ENCODE measurements around the gene MS4A2.
"Not testable (repeated sequence)": the region's sequence is repeated elsewhere in the genome, so short reads cannot be mapped to it uniquely, and the experiment has no call there.

The MS4A2 gene

DNA sequence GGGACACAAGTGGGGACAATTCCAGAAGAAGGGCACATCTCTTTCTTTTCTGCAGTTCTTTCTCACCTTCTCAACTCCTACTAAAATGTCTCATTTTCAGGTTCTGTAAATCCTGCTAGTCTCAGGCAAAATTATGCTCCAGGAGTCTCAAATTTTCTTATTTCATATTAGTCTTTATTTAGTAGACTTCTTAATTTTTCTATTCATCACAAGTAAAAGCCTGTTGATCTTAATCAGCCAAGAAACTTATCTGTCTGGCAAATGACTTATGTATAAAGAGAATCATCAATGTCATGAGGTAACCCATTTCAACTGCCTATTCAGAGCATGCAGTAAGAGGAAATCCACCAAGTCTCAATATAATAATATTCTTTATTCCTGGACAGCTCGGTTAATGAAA is at the start of gene MS4A2:
Gene MS4A2, plus strand, starts transcription at position 301 of the 400 bp plus-strand sequence. CDS start 102 bp downstream, outside the sequence.
- in situ Hi-C loops (cut with MboI; ENCODE audit: low sequenced_read_pairs), result no loop called here

DNA sequence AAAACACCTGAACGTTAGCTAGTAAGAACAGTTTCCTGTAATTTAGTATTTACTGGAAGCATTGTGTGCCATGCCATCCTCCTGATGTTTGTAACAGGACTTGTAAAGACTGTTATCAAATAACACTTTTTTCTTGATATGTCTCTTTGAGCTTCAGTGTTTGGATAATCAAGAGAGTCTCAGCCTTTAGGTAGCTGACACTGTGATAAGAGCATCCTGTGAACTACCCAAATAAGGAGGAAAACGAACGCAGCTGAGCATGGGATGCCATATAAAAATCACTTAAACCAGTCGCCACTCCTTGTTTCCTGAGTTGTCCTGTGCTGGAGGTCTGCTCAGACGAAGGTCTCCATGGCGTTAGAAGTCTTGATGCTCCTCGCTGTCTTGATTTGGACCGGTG is 48.4 kb upstream of the MS4A2 start, which contains the start of gene OOSP2:
Gene OOSP2, plus strand, starts transcription at position 301 of the 400 bp plus-strand sequence. Its CDS starts 51 bp downstream, at position 352.
- in situ Hi-C loops (cut with MboI; ENCODE audit: low sequenced_read_pairs), result no loop called here

DNA sequence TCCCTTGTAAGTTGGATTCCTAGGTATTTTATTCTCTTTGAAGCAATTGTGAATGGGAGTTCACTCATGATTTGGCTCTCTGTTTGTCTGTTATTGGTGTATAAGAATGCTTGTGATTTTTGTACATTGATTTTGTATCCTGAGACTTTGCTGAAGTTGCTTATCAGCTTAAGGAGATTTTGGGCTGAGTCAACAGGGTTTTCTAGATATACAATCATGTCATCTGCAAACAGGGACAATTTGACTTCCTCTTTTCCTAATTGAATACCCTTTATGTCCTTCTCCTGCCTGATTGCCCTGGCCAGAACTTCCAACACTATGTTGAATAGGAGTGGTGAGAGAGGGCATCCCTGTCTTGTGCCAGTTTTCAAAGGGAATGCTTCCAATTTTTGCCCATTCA is 38.0 kb upstream of the MS4A2 start:
- in situ Hi-C loops (cut with MboI; ENCODE audit: low sequenced_read_pairs), result not testable (repeated sequence)

GRCh38 chr11:60050839-60051238 is 37.6 kb upstream of the MS4A2 start:
- in situ Hi-C loops (cut with MboI; ENCODE audit: low sequenced_read_pairs), result not testable (repeated sequence)

DNA sequence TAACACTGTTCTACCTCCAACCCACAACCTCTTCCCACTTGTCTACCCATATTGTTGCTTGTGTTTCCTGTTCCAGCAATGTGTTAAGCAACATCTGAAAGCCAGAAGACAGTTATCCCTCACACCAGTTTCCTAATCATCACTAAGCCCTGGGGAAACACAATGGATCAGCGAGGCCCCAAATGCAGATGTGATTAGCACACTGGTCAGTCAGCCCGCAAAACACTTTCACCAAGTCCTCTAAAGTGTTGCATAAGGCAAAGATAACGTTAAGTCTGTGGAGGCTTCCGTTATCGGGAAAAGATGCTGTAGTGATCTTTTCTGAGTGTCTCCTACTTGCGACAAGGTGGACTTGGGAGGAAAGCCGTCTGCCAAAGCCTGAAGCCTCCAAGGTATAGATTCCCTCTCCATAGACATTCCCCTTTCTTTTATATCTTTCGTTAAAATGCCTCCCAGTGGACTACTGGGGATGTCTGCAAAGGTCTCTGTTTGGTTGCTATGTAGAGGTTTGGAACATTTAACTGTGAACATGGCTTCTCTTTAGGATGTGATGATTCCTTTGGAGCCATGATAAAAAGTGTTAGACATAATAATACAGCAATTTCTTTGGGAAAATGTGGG is 32.0 kb upstream of the MS4A2 start, which contains the start of gene MS4A3:
Gene MS4A3, plus strand, starts transcription at position 317 of the 621 bp plus-strand sequence. CDS start 4,496 bp downstream, outside the sequence.
- in situ Hi-C loops (cut with MboI; ENCODE audit: low sequenced_read_pairs), result no loop called here

GRCh38 chr11:60059052-60059451 is 29.4 kb upstream of the MS4A2 start:
- in situ Hi-C loops (cut with MboI; ENCODE audit: low sequenced_read_pairs), result no loop called here

GRCh38 chr11:60059521-60060240 is 28.8 kb upstream of the MS4A2 start:
- in situ Hi-C loops (cut with MboI; ENCODE audit: low sequenced_read_pairs), result no loop called here

DNA sequence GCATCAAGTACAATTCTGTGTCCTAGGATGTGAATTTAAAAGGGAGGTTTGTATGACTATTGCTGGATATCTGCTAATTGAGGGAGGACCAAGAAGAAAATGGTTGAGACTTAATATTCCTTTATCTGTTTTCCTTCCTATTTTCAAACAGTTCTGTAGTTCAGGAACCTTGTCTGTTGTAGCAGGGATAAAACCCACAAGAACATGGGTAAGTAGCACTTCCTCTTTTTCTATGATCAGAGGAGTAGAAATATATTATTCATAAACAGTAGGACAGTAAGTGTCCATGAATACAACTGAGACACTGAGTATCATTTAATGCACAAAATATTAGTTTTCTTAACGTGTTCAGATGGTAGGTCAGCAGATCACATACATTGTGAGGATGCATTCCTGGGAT is 24.4 kb upstream of the MS4A2 start:
- in situ Hi-C loops (cut with MboI; ENCODE audit: low sequenced_read_pairs), result no loop called here

GRCh38 chr11:60065801-60066200 is 22.7 kb upstream of the MS4A2 start:
- in situ Hi-C loops (cut with MboI; ENCODE audit: low sequenced_read_pairs), result no loop called here

- in situ Hi-C loops (cut with MboI; ENCODE audit: low sequenced_read_pairs), result no loop called here
Measured at GRCh38 chr11:60069450-60069849, 19.0 kb upstream of the MS4A2 start.

GRCh38 chr11:60071644-60072043 is 16.8 kb upstream of the MS4A2 start:
- in situ Hi-C loops (cut with MboI; ENCODE audit: low sequenced_read_pairs), result not testable (repeated sequence)

- in situ Hi-C loops (cut with MboI; ENCODE audit: low sequenced_read_pairs), result no loop called here
Measured at GRCh38 chr11:60077216-60077817, 11.1 kb upstream of the MS4A2 start.

GRCh38 chr11:60077981-60078380 is 10.5 kb upstream of the MS4A2 start:
- in situ Hi-C loops (cut with MboI; ENCODE audit: low sequenced_read_pairs), result no loop called here

DNA sequence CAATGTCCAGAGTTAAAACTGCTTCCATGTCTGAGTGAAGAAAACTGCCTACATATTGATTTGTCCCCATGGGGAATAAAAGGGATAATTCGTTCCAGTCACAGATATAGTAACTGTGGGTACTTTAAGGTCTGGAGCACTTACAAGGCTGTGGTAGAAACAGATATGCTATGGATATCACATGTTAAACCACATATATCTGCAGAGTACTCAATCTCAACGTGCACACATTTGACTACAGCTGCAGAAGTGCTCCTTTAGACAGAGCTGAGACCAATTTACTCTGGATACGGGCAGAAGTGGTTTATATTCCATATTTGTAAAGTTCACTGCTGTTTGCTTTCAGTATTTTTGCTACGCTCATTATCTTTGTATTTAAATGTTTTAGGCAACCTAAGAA is 9.7 kb upstream of the MS4A2 start:
- in situ Hi-C loops (cut with MboI; ENCODE audit: low sequenced_read_pairs), result no loop called here

- in situ Hi-C loops (cut with MboI; ENCODE audit: low sequenced_read_pairs), result no loop called here
Measured at GRCh38 chr11:60080535-60080934, 7.9 kb upstream of the MS4A2 start.

GRCh38 chr11:60084631-60085273 is 3.7 kb upstream of the MS4A2 start:
- in situ Hi-C loops (cut with MboI; ENCODE audit: low sequenced_read_pairs), result no loop called here

- in situ Hi-C loops (cut with MboI; ENCODE audit: low sequenced_read_pairs), result no loop called here
Measured at GRCh38 chr11:60085909-60086308, 2.6 kb upstream of the MS4A2 start.

DNA sequence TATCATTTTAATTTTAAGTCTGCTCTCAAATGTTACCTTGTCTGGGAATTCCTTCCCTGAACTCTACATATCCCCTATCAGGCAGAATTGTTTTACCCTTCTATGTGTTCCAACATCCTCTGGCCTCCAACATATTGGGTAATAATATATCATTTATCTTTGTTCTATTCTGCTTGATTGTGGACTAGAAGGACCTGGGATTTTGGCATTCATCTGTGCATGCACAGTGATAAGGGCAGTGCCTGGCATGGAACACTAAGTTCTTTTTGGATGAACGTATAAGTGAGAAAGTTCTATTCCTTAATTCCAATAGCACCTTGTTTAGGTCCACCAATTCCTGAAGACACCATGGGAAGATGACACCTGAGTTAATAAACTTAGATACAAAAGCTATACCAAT is 1.2 kb upstream of the MS4A2 start:
- in situ Hi-C loops (cut with MboI; ENCODE audit: low sequenced_read_pairs), result no loop called here

DNA sequence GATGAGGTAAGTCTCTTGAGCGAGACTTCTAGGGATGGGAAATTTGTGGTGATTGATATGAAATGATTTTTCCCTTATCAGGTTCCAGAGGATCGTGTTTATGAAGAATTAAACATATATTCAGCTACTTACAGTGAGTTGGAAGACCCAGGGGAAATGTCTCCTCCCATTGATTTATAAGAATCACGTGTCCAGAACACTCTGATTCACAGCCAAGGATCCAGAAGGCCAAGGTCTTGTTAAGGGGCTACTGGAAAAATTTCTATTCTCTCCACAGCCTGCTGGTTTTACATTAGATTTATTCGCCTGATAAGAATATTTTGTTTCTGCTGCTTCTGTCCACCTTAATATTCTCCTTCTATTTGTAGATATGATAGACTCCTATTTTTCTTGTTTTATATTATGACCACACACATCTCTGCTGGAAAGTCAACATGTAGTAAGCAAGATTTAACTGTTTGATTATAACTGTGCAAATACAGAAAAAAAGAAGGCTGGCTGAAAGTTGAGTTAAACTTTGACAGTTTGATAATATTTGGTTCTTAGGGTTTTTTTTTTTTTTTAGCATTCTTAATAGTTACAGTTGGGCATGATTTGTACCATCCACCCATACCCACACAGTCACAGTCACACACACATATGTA is 7.1 kb downstream of the MS4A2 start:
- in situ Hi-C loops (cut with MboI; ENCODE audit: low sequenced_read_pairs), result no loop called here

DNA sequence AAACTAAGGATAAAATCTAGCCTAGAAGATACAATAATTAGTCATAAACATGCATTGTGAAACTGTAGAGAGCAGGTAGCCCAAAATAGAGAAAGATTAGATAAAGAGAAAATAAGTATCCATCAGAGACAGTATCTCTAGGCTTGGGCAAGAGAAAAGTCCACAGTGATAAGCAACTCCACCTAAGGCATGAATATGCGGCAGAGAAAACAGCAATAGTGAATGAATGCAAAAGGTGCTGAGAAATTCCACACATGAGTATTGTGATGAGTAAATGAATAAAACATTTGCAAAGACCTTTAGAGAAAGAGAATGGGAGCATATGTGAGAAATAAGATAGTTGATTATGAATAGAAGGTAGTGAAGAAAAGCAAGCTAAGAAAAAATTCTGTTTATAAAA is 8.7 kb downstream of the MS4A2 start:
- in situ Hi-C loops (cut with MboI; ENCODE audit: low sequenced_read_pairs), result no loop called here

DNA sequence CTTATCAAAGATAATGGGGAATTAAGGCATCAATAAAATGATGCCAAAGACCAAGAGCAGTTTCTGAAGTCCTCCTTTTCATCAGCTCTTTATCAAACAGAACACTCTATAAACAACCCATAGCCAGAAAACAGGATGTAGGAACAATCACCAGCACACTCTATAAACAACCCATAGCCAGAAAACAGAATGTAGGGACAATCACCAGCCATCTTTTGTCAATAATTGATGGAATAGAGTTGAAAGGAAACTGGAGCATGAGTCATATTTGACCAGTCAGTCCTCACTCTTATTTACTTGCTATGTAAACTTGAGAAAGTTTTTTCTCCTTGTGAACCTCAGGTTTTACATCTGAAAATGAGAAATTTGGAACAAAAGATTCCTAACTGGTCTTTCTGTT is 10.0 kb downstream of the MS4A2 start:
- in situ Hi-C loops (cut with MboI; ENCODE audit: low sequenced_read_pairs), result no loop called here
